ENCODE measurements around the gene NECAB3.

The NECAB3 gene

DNA sequence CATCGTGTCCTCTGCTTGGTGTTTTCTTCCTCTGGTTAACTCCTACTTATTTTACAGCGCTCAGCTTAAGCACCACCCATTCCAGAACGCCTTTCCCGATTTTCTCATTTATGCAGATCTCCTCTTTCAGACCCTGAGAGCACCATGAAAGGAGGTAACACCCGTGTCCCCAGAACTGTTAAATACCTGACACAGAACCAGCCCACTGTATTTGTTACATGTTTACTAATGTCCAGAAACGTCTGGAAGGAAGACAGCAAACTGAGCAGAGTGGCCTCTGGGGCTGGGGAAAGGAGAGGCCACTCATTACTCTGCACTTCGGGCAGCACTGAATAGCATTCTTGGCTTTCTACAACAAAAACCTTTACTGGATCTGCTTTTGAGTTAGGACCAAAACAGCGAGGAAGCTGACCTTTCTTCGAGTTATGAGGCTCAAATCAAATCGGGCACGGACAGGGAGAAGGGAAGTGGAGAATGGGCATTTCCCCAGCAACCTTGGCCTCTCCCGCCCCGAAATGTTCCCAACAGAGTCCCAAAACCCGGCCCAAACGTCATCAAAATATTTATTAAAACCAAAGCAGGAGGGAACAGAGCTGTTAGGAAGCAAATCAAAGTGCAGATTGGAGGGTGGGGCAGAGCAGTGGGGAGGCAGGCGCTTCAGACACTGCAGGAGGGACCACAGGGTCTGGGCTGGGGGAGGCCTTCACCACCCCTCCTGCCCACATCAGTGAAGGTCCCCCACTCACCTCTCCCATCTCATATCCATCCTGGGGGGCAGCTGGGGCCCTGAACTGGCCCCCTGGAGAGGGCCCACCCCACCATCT lies 1.1 kb upstream of the NECAB3 start:
- Histone ChIP-seq H3K9me3 (replicated peaks; ENCODE audit: insufficient read depth, low read length) (no peaks in the 10 kb centered on the region), H3K27me3 (replicated peaks; ENCODE audit: insufficient read depth, low read length) (no peaks in the 10 kb centered on the region), H3K4me3 (ENCODE audit: low read length) (peak overlapping the region; percentile 53), H3F3A (ENCODE audit: insufficient read depth, low read length) (peaks cover 16% of the 10 kb centered on the region; the same call in 1 of the 2 replicates), H3K4me2 (ENCODE audit: low read depth, low read length) (peak overlapping the region; percentile 56; the same call in 1 of the 2 replicates), H4K20me1 (ENCODE audit: insufficient read depth, low read length) (no peaks in the 10 kb centered on the region), H3K36me3 (replicated peaks; ENCODE audit: insufficient read depth, low read length) (no peaks in the 10 kb centered on the region), H3K27ac (ENCODE audit: low read length) (no peak overlapping the region; the same call in 1 of the 2 replicates), H2AFZ (ENCODE audit: low read length) (no peak overlapping the region), H3K9me2 (replicated peaks; ENCODE audit: insufficient read depth, low read length) (no peaks in the 10 kb centered on the region), H3K9ac (ENCODE audit: low read length) (peak overlapping the region; percentile 29; the same call in 1 of the 2 replicates), H3K79me2 (ENCODE audit: low read length) (peaks cover 33% of the 10 kb centered on the region), H3K4me1 (ENCODE audit: low read length) (peaks cover 16% of the 10 kb centered on the region)
- TF ChIP-seq EZH2phosphoT487 (IDR thresholded peaks at IDR 0.05; ENCODE audit: low read length) (no peak), EZH2 (optimal IDR thresholded peaks at IDR 0.05; ENCODE audit: low read depth, low read length) (no peak)
- TF ChIP-seq, protein P1, sequence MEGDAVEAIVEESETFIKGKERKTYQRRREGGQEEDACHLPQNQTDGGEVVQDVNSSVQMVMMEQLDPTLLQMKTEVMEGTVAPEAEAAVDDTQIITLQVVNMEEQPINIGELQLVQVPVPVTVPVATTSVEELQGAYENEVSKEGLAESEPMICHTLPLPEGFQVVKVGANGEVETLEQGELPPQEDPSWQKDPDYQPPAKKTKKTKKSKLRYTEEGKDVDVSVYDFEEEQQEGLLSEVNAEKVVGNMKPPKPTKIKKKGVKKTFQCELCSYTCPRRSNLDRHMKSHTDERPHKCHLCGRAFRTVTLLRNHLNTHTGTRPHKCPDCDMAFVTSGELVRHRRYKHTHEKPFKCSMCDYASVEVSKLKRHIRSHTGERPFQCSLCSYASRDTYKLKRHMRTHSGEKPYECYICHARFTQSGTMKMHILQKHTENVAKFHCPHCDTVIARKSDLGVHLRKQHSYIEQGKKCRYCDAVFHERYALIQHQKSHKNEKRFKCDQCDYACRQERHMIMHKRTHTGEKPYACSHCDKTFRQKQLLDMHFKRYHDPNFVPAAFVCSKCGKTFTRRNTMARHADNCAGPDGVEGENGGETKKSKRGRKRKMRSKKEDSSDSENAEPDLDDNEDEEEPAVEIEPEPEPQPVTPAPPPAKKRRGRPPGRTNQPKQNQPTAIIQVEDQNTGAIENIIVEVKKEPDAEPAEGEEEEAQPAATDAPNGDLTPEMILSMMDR (IDR thresholded peaks at IDR 0.05; ENCODE audit: low read length), result no peak
- no peak for DNase-seq

DNA sequence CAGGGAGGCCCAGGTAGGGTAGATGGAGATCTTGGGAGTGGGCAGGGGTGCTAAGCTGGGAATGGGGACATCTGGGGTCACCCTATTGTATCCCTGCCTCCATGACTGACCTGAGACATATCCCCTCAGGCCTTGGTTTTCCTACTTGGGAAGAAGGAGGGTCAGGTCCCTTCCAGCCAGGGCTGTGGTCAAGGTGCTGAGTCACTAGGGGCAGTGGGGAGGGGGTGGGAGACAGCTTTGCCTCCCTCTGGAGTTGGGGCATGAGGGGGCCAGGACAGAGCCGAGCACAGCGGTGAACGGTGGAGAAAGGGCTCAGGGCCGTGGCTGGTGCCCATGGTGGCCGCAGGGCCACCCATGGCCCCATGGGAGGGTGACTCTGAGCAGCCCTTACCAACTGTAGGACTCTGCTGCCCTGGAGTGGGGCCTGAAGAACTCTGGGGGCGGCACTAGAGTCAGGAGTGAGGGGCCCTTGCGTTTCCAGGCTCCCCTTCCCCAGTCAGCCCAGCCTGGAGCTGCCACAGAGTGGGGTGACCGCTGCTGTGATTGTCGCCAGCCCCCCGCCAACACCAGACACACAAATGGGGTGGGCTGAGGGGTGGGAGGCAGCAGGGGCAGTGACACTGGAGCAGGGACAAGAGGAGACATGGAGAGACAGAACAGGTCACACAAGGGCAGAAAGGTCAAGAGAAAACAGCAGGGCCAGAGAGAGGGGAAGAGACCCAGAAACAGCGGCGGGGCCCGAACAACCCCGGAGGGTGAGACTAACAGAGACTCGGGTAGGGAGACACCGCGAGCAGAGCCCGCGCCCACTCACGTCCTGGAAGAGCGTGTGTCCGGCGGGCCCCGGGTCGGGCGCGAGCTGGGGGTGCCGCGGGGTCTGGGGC lies 576 bp downstream of the NECAB3 start:
- Histone ChIP-seq H3K9me3 (replicated peaks; ENCODE audit: insufficient read depth, low read length) (no peaks in the 10 kb centered on the region), H3K36me3 (replicated peaks; ENCODE audit: insufficient read depth, low read length) (no peaks in the 10 kb centered on the region), H3K27ac (ENCODE audit: low read length) (no peak overlapping the region), H4K20me1 (ENCODE audit: insufficient read depth, low read length) (no peaks in the 10 kb centered on the region), H3F3A (ENCODE audit: insufficient read depth, low read length) (peaks cover 16% of the 10 kb centered on the region; the same call in 1 of the 2 replicates), H3K9me2 (replicated peaks; ENCODE audit: insufficient read depth, low read length) (no peaks in the 10 kb centered on the region), H2AFZ (ENCODE audit: low read length) (peak overlapping the region; percentile 69; the same call in 1 of the 2 replicates), H3K4me1 (ENCODE audit: low read length) (peaks cover 16% of the 10 kb centered on the region), H3K9ac (ENCODE audit: low read length) (peak overlapping the region; percentile 73), H3K79me2 (ENCODE audit: low read length) (peaks cover 25% of the 10 kb centered on the region), H3K4me2 (ENCODE audit: low read depth, low read length) (peak overlapping the region; percentile 99), H3K27me3 (replicated peaks; ENCODE audit: insufficient read depth, low read length) (no peaks in the 10 kb centered on the region), H3K4me3 (ENCODE audit: low read length) (peak overlapping the region; percentile 91)
- DNase-seq, result peak; percentile 6
- TF ChIP-seq EZH2 (optimal IDR thresholded peaks at IDR 0.05; ENCODE audit: low read depth, low read length) (no peak), EZH2phosphoT487 (IDR thresholded peaks at IDR 0.05; ENCODE audit: low read length) (no peak)
- TF ChIP-seq, protein P1 (IDR thresholded peaks at IDR 0.05; ENCODE audit: low read length), result no peak

DNA sequence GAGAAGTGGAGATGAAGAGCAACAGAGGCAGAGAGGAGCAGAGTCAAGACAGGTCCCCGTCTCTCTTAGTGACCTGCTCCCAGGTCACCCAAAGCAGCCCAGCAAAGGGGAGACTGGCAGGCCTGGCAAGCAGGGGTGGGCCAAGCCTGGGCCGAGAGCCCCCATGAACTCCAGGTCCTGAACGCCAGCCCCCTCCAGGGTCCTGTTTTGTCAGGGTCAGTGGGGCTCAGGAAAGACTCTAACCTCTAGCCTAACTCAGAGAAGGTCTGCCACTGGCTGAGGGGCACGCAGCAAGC lies 1.2 kb downstream of the NECAB3 start:
- Histone ChIP-seq H3K4me3 (ENCODE audit: low read length) (peak overlapping the region; percentile 91), H3K9ac (ENCODE audit: low read length) (peak overlapping the region; percentile 73; the same call in 1 of the 2 replicates), H3K79me2 (ENCODE audit: low read length) (peaks cover 29% of the 10 kb centered on the region), H3K4me2 (ENCODE audit: low read depth, low read length) (peak overlapping the region; percentile 99), H3K27me3 (replicated peaks; ENCODE audit: insufficient read depth, low read length) (no peaks in the 10 kb centered on the region), H3K27ac (ENCODE audit: low read length) (no peak overlapping the region), H3K4me1 (ENCODE audit: low read length) (peaks cover 22% of the 10 kb centered on the region), H3K9me2 (replicated peaks; ENCODE audit: insufficient read depth, low read length) (no peaks in the 10 kb centered on the region), H3K36me3 (replicated peaks; ENCODE audit: insufficient read depth, low read length) (no peaks in the 10 kb centered on the region), H4K20me1 (ENCODE audit: insufficient read depth, low read length) (no peaks in the 10 kb centered on the region), H3K9me3 (replicated peaks; ENCODE audit: insufficient read depth, low read length) (no peaks in the 10 kb centered on the region), H3F3A (ENCODE audit: insufficient read depth, low read length) (peaks cover 16% of the 10 kb centered on the region; the same call in 1 of the 2 replicates), H2AFZ (ENCODE audit: low read length) (no peak overlapping the region)
- TF ChIP-seq, protein P1 (IDR thresholded peaks at IDR 0.05; ENCODE audit: low read length), result no peak
- TF ChIP-seq EZH2phosphoT487 (IDR thresholded peaks at IDR 0.05; ENCODE audit: low read length), result no peak
- TF ChIP-seq EZH2 (optimal IDR thresholded peaks at IDR 0.05; ENCODE audit: low read depth, low read length), result no peak
- peak; percentile 5 for DNase-seq

Data from MM.1S (cell line).